IMR-90 (cell line): ENCODE measurements around the gene PTGR3.

ENCODE experiments used
- BHLHE40 ChIP-seq: fragments of 150-350 bp; IDR thresholded peaks from 2 replicates; pipeline ENCODE4 v1.6.1; 2016; ENCODE audit warnings: mild to moderate bottlenecking, low read depth, low read length
- CEBPB ChIP-seq: IDR thresholded peaks from 2 replicates; pipeline ENCODE4 v1.6.1; 2012; ENCODE audit warnings: low read depth, low read length, improper control_type of control experiment
- CHD1 ChIP-seq: IDR thresholded peaks from 2 replicates; pipeline ENCODE4 v1.6.1; 2012; ENCODE audit warnings: low read depth, low read length, improper control_type of control experiment
- POLR2A ChIP-seq: IDR thresholded peaks from 2 replicates; pipeline ENCODE4 v1.6.1; 2012; ENCODE audit warnings: mild to moderate bottlenecking, low read depth, low read length
- RAD21 ChIP-seq: IDR thresholded peaks from 2 replicates; pipeline ENCODE4 v1.6.1; 2012; ENCODE audit warnings: low read length, improper control_type of control experiment
- RFX5 ChIP-seq: IDR thresholded peaks from 2 replicates; pipeline ENCODE4 v1.8.0; 2012; ENCODE audit warnings: low read depth, mild to moderate bottlenecking, low read length, moderate library complexity
- TF ChIP-seq, protein P1 (sequence below): conservative IDR thresholded peaks from 2 replicates; pipeline ENCODE4 v1.5.1; 2012; ENCODE audit warnings: mild to moderate bottlenecking, low read depth, low read length, improper control_type of control experiment
- TF ChIP-seq, protein P2 (sequence below): fragments of 150-350 bp; IDR thresholded peaks from 2 replicates; pipeline ENCODE4 v1.6.1; 2017; ENCODE audit warnings: mild to moderate bottlenecking, antibody characterized with exemption, low read length, low read depth

DNA sequence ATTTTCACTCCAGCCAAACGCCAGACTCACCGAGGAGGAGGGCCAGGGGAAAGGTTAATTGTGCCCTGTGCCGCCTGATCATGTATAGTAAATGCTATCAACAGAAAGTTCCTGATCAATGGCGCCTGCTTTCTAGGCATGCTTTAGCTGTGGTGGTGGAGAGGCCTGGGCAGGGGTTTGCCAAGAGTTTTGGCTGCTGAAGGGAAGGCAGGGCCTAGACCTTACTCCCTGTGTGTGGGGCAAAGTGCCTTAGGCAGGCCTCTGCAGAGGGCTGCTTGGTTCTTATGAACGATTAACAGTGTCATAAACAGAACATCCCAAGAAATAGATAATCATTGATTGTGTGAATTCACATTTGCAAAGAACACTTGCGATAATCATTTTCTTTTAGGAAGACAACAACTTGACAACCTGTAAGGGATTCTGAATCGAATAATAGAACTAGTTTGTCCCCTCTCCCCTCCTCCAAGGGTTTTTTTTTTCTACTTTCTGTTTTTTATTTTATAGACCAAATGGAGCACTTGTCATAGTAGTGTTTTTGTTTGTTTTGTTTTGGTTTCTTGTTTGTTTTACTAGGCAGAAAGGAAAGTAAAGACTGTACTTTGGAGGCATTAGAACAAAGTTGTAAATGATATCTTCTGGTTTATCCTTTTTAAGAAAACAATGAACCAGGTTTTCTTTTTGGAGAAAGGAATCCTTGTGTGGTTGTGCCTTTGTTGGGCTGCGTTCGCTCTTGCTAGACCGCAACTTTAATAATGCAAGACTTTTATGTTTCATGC, 8.2 kb upstream of the PTGR3 start:
- TF ChIP-seq CEBPB (no peak), RAD21 (no peak), BHLHE40 (no peak), CHD1 (no peak), POLR2A (no peak), RFX5 (no peak)
- TF ChIP-seq, protein P1, sequence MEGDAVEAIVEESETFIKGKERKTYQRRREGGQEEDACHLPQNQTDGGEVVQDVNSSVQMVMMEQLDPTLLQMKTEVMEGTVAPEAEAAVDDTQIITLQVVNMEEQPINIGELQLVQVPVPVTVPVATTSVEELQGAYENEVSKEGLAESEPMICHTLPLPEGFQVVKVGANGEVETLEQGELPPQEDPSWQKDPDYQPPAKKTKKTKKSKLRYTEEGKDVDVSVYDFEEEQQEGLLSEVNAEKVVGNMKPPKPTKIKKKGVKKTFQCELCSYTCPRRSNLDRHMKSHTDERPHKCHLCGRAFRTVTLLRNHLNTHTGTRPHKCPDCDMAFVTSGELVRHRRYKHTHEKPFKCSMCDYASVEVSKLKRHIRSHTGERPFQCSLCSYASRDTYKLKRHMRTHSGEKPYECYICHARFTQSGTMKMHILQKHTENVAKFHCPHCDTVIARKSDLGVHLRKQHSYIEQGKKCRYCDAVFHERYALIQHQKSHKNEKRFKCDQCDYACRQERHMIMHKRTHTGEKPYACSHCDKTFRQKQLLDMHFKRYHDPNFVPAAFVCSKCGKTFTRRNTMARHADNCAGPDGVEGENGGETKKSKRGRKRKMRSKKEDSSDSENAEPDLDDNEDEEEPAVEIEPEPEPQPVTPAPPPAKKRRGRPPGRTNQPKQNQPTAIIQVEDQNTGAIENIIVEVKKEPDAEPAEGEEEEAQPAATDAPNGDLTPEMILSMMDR = no peak
- TF ChIP-seq, protein P2, sequence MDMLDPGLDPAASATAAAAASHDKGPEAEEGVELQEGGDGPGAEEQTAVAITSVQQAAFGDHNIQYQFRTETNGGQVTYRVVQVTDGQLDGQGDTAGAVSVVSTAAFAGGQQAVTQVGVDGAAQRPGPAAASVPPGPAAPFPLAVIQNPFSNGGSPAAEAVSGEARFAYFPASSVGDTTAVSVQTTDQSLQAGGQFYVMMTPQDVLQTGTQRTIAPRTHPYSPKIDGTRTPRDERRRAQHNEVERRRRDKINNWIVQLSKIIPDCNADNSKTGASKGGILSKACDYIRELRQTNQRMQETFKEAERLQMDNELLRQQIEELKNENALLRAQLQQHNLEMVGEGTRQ = no peak
